Kidney (tissue), 14 donors: Measurements from ENCODE around the gene ALDOA. TPM values are rescaled to one million over a fixed set of nuclear protein-coding genes. Genes with fewer than 3 reads are reported as not detected.

Experiments
- DNase-seq, 5 donors: peaks; one replicate each; pipeline ENCODE4 v3.0.0-alpha.2; 2013 to 2020
- FAIRE-seq: peaks from 2 replicates; lab custom pipeline; 2012; peaks lifted over from hg19 to GRCh38; lab: Jason Lieb, UNC
- H3K27ac ChIP-seq, 2 donors: one replicate each; pipeline ENCODE4 v1.7.0; 2013; ENCODE audit warnings: low read depth in 2 of 2, low read length in 2 of 2, inconsistent platforms in 1 of 2
- H3K27me3 ChIP-seq: one replicate; pipeline ENCODE4 v1.7.1; 2013; ENCODE audit warnings: low read length, inconsistent platforms; ENCODE audit not compliant: control insufficient read depth, insufficient read depth
- H3K36me3 ChIP-seq, 3 donors: one replicate each; pipeline versions ENCODE4 v1.7.0 to v1.7.1; 2013; ENCODE audit warnings: low read length in 3 of 3, control low read depth in 1 of 3, inconsistent platforms in 1 of 3; ENCODE audit not compliant: insufficient read depth in 3 of 3, control insufficient read depth in 2 of 3
- H3K4me1 ChIP-seq, 3 donors: one replicate each; pipeline versions ENCODE4 v1.7.0 to v1.7.1; 2013; ENCODE audit warnings: low read length in 3 of 3, inconsistent platforms in 1 of 3, low read depth in 1 of 3; ENCODE audit not compliant: control insufficient read depth in 2 of 3, insufficient read depth in 2 of 3
- H3K4me3 ChIP-seq, 3 donors: one replicate each; pipeline versions ENCODE4 v1.7.0 to v1.8.1; 2013; ENCODE audit warnings: low read length in 3 of 3, control low read depth in 1 of 3, inconsistent platforms in 1 of 3
- H3K9ac ChIP-seq, 3 donors: one replicate each; pipeline versions ENCODE4 v1.7.0 to v1.7.1; 2013; ENCODE audit warnings: low read length in 3 of 3, control low read depth in 1 of 3, inconsistent platforms in 1 of 3
- H3K9me3 ChIP-seq, 3 donors: one replicate each; pipeline versions ENCODE4 v1.7.0 to v1.7.1; 2013; ENCODE audit warnings: low read length in 3 of 3, control low read depth in 1 of 3, inconsistent platforms in 1 of 3; ENCODE audit not compliant: control insufficient read depth in 2 of 3, insufficient read depth in 1 of 3
- CTCF ChIP-seq: IDR thresholded peaks from 3 replicates; pipeline ENCODE4 v1.5.1; 2012; ENCODE audit warnings: mild to moderate bottlenecking, moderate library complexity, borderline replicate concordance; ENCODE audit not compliant: insufficient read depth; ENCODE audit errors: extremely low read depth
- intact Hi-C: fragments of 100-400 bp; cut with DNase I; formaldehyde crosslinking; loops from one replicate; pipeline ENCODE4 v1.11.1; 2022
- polyA plus RNA-seq: library from polyadenylated mRNA; stranded (reverse); fragments of 350-450 nt; fragmentation: Illumina TruSeq; extraction: RNeasy Lipid Tissue Mini Kit (QIAGEN cat#74804); gene quantifications from one replicate; pipeline ENCODE4 v1.2.3, GENCODE V29; 2014; ENCODE audit warnings: low read depth, low replicate concordance; ENCODE audit not compliant: insufficient read depth
- total RNA-seq: library from RNA; stranded (reverse); fragmentation: NEBNext Ultra II Directional; extraction: Animal tissue kit (Norgen Biotek cat#: 25700); gene quantifications from one replicate; pipeline ENCODE4 v1.2.1, GENCODE V29; 2021
- donor health status: control.
- donor health status: control.
- donor health status: control.
- donor health status: control.
- donor health status: control.
- donor health status: DM: yes; HTN: yes; CAD: no.
- donor health status: Normal renal cell carcinoma (clear cell type).

Gene ALDOA
- total and polyA plus RNA-seq, 2 donors from 2014 or later = 1,017 to 1,506 TPM

GRCh38 chr16:30023586-30023985 is 42.0 kb upstream of the ALDOA start:
- Histone ChIP-seq H3K4me3 (no peak overlapping the region), H3K36me3 (no peaks in the 10 kb centered on the region), H3K9ac (no peak overlapping the region), H3K27ac (no peak overlapping the region), H3K9me3 (no peaks in the 10 kb centered on the region), H3K27me3 (no peaks in the 10 kb centered on the region), H3K4me1 (peaks cover 0 to 8% (median 0%) of the 10 kb centered on the region in 3 donors)
- no peak for DNase-seq
- FAIRE-seq = no peak
- TF ChIP-seq CTCF = no peak
- intact Hi-C loops = no loop called here

DNA sequence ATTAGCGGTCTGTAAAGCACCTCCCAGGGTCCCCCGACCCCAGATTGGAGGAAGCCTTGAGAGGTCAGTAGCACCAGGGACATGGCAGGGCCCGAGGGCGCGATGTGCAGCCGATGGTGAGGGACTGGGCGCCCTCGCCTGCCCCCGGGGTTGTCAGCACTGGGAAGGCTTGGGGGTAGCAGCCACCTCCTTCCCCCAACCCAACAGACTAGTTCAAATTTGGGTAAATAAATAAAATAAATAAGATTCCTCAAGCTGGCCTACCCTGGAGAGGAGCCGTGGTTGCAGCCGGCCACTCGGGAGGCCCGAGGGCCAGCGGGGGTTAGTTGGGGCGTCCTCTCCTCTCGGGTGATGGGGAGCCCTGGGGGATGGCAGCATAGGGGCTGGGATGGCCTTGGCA is 41.1 kb upstream of the ALDOA start:
- Histone ChIP-seq H3K27ac (no peak overlapping the region), H3K36me3 (no peaks in the 10 kb centered on the region), H3K9ac (no peak overlapping the region), H3K27me3 (no peaks in the 10 kb centered on the region), H3K9me3 (no peaks in the 10 kb centered on the region), H3K4me1 (peaks cover 0 to 8% (median 0%) of the 10 kb centered on the region in 3 donors), H3K4me3 (no peak overlapping the region)
- FAIRE-seq (no peak), DNase-seq (no peak)
- TF ChIP-seq CTCF = no peak
- intact Hi-C loops = no loop called here

- H3K4me3 ChIP-seq = no peak overlapping the region
- peaks cover 0 to 8% (median 0%) of the 10 kb centered on the region in 3 donors for H3K4me1 ChIP-seq
- no peak for FAIRE-seq
- no peaks in the 10 kb centered on the region for H3K27me3 ChIP-seq
- intact Hi-C loops = no loop called here
- no peak for TF ChIP-seq CTCF
- no peak for DNase-seq
- no peak overlapping the region for H3K27ac ChIP-seq
- H3K9me3 ChIP-seq = no peaks in the 10 kb centered on the region
- H3K9ac ChIP-seq = no peak overlapping the region
- no peaks in the 10 kb centered on the region for H3K36me3 ChIP-seq
These were observed 40.4 kb upstream of the ALDOA start for GRCh38 chr16:30025156-30025555.

DNA sequence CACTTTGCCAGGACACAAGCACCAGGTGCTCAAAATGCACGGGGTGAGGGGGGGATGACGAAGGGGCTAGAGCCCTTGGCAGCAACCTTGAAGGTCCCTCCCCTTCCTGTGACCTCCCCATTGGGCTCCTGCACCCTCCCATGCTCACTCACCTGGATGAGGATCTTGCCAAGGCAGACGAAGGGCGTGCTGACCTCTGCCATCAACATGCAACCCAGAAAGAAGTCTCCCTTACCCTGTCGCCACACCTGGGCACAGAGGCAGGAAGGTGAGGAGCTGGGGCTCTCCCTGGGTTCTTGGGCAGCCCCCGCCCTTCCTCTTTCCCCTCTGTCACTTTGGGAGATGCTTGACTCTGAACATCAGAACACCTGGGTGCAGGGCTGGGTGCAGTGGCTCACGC is 40.0 kb upstream of the ALDOA start:
- FAIRE-seq (no peak), DNase-seq (peak in 1 of 5 donors; percentile 69)
- TF ChIP-seq CTCF = no peak
- H3K9ac ChIP-seq = no peak overlapping the region
- H3K36me3 ChIP-seq = no peaks in the 10 kb centered on the region
- H3K9me3 ChIP-seq = no peaks in the 10 kb centered on the region
- peaks cover 0 to 8% (median 0%) of the 10 kb centered on the region in 3 donors for H3K4me1 ChIP-seq
- no peak overlapping the region for H3K4me3 ChIP-seq
- no peaks in the 10 kb centered on the region for H3K27me3 ChIP-seq
- H3K27ac ChIP-seq = no peak overlapping the region
- intact Hi-C loops = no loop called here
